Panc1 (cell line): ENCODE data around the gene SDSL. TPM values are rescaled to one million over a fixed set of nuclear protein-coding genes. Genes with fewer than 3 reads are reported as not detected.

ENCODE experiments used
- ATAC-seq: fragments of 200-7000 bp; cut with Tn5 transposase; 2 replicates; pipeline ENCODE4 v1.9.1; 2020; ENCODE audit warnings: mild to moderate bottlenecking, moderate library complexity
- BruUV-seq: library from RNA; stranded (reverse); fragments of 400-500 nt; replicated peaks from 2 replicates; lab custom pipeline; 2021; lab: Mats Ljungman, UMichigan
- CTCF ChIA-PET: fragments of 300-600 bp; sonication (Branson Sonifier 250); formaldehyde crosslinking; loops from one replicate; lab custom pipeline; 2022; ENCODE audit warnings: antibody characterized with exemption; lab: Charles Lee
- POLR2A ChIA-PET: fragments of 300-600 bp; sonication (Branson Sonifier 250); formaldehyde crosslinking; loops from one replicate; lab custom pipeline; 2022; ENCODE audit warnings: antibody characterized with exemption; lab: Charles Lee
- DNase-seq: peaks from one replicate; pipeline ENCODE4 v3.0.0-alpha.2; 2010; ENCODE audit warnings: low read depth, low spot score
- H3K27ac ChIP-seq: 2 replicates; pipeline ENCODE4 v1.5.1; 2011; ENCODE audit warnings: mild to moderate bottlenecking, low read length, inconsistent platforms
- H3K27me3 ChIP-seq: fragments of 200-500 bp; sonication (Bioruptor generic); 2 replicates; pipeline ENCODE4 v1.6.0; 2014; ENCODE audit warnings: low read length, inconsistent platforms; ENCODE audit not compliant: control insufficient read depth, insufficient read depth
- H3K36me3 ChIP-seq: fragments of 200-500 bp; sonication (Bioruptor generic); 2 replicates; pipeline ENCODE4 v1.5.1; 2014; ENCODE audit warnings: inconsistent platforms, mild to moderate bottlenecking, low read length, moderate library complexity; ENCODE audit not compliant: control insufficient read depth, insufficient read depth
- H3K4me1 ChIP-seq: 2 replicates; pipeline ENCODE4 v1.5.1; 2011; ENCODE audit warnings: inconsistent platforms, mild to moderate bottlenecking, low read length, moderate library complexity; ENCODE audit not compliant: control insufficient read depth, insufficient read depth
- H3K4me3 ChIP-seq, 2 experiments: 2 replicates each; pipeline ENCODE4 v1.5.1; 2011 to 2012; ENCODE audit warnings: low read depth in 2 of 2, low read length in 2 of 2, mild to moderate bottlenecking in 2 of 2, inconsistent platforms in 1 of 2, moderate library complexity in 1 of 2
- H3K9me3 ChIP-seq: fragments of 200-500 bp; sonication (Bioruptor generic); 2 replicates; pipeline ENCODE4 v1.5.1; 2014; ENCODE audit warnings: low read depth, mild to moderate bottlenecking, inconsistent platforms, low read length, moderate library complexity; ENCODE audit not compliant: control insufficient read depth, insufficient read depth
- POLR2AphosphoS5 ChIP-seq: IDR thresholded peaks from 2 replicates; pipeline ENCODE4 v1.6.1; 2012; ENCODE audit warnings: mild to moderate bottlenecking, low read depth, low read length, moderate library complexity
- SIN3A ChIP-seq: IDR thresholded peaks from 2 replicates; pipeline ENCODE4 v1.6.1; 2012; ENCODE audit warnings: low read depth, mild to moderate bottlenecking, low read length, moderate library complexity, borderline replicate concordance; ENCODE audit not compliant: insufficient read depth
- TCF7L2 ChIP-seq: IDR thresholded peaks from 2 replicates; pipeline ENCODE4 v1.6.1; 2011; ENCODE audit warnings: mild to moderate bottlenecking, low read depth, low read length, inconsistent platforms
- in situ Hi-C: cut with HindIII; loops from 2 replicates; pipeline ENCODE4 v1.10.0; 2016; ENCODE audit warnings: low sequenced_read_pairs, low pct_unique_long_range_greater_than_20kb
- intact Hi-C: fragments of 100-400 bp; cut with micrococcal nuclease; formaldehyde crosslinking; loops from one replicate; pipeline ENCODE4 v1.10.0; 2022; ENCODE audit not compliant: unreplicated experiment
- total RNA-seq: library from RNA; stranded (reverse); gene quantifications from one replicate; pipeline ENCODE4 v1.2.1, GENCODE V29; 2021; ENCODE audit not compliant: unreplicated experiment
- TF ChIP-seq, protein P1 (sequence below), 2 experiments: IDR thresholded peaks; 2 replicates each; pipeline ENCODE4 v1.6.1; 2011 to 2012; ENCODE audit warnings: low read depth in 2 of 2, control low read depth in 1 of 2, low read length in 1 of 2, mild to moderate bottlenecking in 1 of 2, moderate library complexity in 1 of 2; ENCODE audit not compliant: insufficient read depth in 1 of 2
- TF ChIP-seq, protein P2 (sequence below): fragments of 450-650 bp; IDR thresholded peaks from 2 replicates; pipeline ENCODE4 v1.5.1; 2017; ENCODE audit warnings: mild to moderate bottlenecking

SDSL gene
- total RNA-seq, 1 experiment from 2014 or later, result 5.8 TPM

DNA sequence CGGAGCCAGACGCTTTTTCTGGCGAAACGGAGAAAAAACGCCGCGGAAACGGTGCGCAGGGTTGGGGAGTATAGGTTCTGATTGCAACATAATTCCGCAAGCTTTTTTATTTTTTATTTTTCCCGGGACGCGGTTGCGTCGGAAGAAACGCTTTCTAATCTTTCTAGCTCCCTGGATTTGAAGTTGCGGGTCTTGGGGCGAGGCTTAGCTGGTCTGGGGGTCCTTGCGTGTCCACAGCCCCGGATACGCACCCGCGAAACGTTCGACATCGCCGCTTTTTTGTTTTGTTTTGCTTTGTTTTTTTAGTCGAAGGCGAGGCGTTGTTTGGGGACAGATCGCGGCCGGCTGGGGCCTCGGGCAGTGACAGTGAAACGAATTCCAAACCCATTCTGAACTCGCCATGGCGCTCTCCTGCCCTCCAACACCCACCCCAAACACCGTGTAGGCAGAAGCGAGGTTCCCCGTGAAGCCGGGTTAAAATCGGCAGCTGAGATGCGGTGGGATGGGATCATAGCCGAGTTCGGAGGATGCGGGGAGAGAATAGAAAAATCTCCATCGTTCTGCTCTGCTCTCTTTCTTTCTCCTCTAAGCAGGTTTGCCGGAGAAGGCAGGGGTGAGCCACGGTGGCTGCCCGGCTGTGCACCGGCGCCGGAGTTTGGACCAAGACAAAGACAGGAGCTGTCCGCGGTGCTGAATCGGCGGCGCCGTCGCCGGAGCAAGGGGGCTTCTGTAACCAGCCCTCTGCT is 57.6 kb downstream of the SDSL start:
- TF ChIP-seq, protein P1, sequence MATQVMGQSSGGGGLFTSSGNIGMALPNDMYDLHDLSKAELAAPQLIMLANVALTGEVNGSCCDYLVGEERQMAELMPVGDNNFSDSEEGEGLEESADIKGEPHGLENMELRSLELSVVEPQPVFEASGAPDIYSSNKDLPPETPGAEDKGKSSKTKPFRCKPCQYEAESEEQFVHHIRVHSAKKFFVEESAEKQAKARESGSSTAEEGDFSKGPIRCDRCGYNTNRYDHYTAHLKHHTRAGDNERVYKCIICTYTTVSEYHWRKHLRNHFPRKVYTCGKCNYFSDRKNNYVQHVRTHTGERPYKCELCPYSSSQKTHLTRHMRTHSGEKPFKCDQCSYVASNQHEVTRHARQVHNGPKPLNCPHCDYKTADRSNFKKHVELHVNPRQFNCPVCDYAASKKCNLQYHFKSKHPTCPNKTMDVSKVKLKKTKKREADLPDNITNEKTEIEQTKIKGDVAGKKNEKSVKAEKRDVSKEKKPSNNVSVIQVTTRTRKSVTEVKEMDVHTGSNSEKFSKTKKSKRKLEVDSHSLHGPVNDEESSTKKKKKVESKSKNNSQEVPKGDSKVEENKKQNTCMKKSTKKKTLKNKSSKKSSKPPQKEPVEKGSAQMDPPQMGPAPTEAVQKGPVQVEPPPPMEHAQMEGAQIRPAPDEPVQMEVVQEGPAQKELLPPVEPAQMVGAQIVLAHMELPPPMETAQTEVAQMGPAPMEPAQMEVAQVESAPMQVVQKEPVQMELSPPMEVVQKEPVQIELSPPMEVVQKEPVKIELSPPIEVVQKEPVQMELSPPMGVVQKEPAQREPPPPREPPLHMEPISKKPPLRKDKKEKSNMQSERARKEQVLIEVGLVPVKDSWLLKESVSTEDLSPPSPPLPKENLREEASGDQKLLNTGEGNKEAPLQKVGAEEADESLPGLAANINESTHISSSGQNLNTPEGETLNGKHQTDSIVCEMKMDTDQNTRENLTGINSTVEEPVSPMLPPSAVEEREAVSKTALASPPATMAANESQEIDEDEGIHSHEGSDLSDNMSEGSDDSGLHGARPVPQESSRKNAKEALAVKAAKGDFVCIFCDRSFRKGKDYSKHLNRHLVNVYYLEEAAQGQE (IDR thresholded peaks at IDR 0.05; ENCODE audit: insufficient read depth in 1 of 2, low read depth in 2 of 2, low read length in 1 of 2), result peak; percentile 97
- TF ChIP-seq POLR2AphosphoS5 (no peak), TCF7L2 (peak; percentile 84), SIN3A (no peak)
- TF ChIP-seq, protein P2, sequence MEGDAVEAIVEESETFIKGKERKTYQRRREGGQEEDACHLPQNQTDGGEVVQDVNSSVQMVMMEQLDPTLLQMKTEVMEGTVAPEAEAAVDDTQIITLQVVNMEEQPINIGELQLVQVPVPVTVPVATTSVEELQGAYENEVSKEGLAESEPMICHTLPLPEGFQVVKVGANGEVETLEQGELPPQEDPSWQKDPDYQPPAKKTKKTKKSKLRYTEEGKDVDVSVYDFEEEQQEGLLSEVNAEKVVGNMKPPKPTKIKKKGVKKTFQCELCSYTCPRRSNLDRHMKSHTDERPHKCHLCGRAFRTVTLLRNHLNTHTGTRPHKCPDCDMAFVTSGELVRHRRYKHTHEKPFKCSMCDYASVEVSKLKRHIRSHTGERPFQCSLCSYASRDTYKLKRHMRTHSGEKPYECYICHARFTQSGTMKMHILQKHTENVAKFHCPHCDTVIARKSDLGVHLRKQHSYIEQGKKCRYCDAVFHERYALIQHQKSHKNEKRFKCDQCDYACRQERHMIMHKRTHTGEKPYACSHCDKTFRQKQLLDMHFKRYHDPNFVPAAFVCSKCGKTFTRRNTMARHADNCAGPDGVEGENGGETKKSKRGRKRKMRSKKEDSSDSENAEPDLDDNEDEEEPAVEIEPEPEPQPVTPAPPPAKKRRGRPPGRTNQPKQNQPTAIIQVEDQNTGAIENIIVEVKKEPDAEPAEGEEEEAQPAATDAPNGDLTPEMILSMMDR, result no peak
- ATAC-seq, result no peak
- CTCF ChIA-PET, result interaction anchor here (0.6 kb wide), 1 partner anchor 28 kb away, joined by 3 read pairs; no protein-coding TSS in a partner anchor
- in situ Hi-C loops (no loop called here), intact Hi-C loops (no loop called here)
- no TSS peak for BruUV-seq
- no peak for DNase-seq
- no peaks in the 10 kb centered on the region for H3K36me3 ChIP-seq
- H3K4me3 ChIP-seq, result no peak overlapping the region
- H3K27ac ChIP-seq, result no peak overlapping the region
- POLR2A ChIA-PET, result no interaction called here
- no peaks in the 10 kb centered on the region for H3K4me1 ChIP-seq
- H3K9me3 ChIP-seq, result no peaks in the 10 kb centered on the region
- H3K27me3 ChIP-seq, result peaks cover 54% of the 10 kb centered on the region

DNA sequence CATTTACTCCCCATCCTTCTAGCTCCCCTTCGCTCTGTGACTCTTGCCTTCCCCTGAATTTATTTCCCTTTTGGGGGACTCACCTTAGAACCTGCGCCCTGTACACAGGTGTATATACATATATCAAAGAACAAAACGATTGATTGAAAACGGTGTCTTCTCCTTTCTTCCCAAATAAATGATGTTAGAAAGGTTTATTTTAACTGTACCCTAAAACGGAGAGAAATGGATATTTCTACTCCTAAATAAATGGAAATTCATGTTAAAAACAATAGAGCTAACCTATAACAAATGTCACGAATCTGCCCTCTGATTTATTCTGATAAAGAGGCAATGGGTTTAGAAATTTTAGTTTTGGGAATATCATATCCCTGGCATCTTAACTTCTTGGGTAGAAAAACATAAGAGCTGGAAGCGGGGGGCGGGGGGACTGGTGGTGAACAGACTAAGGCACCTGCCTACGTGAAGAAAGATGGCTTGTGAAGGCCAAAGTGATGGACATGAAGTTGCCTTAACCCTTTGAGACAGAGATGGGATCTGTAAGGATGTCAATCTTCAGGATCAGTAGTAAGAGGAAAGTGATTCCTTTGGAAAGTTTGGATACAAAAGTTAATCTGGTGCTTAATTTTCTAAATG is 58.3 kb downstream of the SDSL start:
- intact Hi-C loops (no loop called here), in situ Hi-C loops (no loop called here)
- BruUV-seq, result no TSS peak
- POLR2A ChIA-PET, result no interaction called here
- Histone ChIP-seq H3K9me3 (no peaks in the 10 kb centered on the region), H3K4me3 (no peak overlapping the region), H3K36me3 (no peaks in the 10 kb centered on the region), H3K27ac (no peak overlapping the region), H3K4me1 (no peaks in the 10 kb centered on the region), H3K27me3 (peaks cover 51% of the 10 kb centered on the region)
- TF ChIP-seq SIN3A (no peak), TCF7L2 (no peak)
- TF ChIP-seq, protein P2, result no peak
- TF ChIP-seq, protein P1 (IDR thresholded peaks at IDR 0.05; ENCODE audit: insufficient read depth in 1 of 2, low read depth in 2 of 2, low read length in 1 of 2), result peak in 1 of 2 experiments; percentile 61; a peak in 2 of 4 replicates
- CTCF ChIA-PET, result no interaction called here
- DNase-seq (no peak), ATAC-seq (no peak)
